Measurements from ENCODE around the gene CA10.

GRCh38 chr17:51610834-51611233 lies 547.7 kb downstream of the CA10 start:
- no peak for TF ChIP-seq ZFP3 (CRISPR knock-in tag; IDR thresholded peaks at IDR 0.05)
- TF ChIP-seq BACH2 (CRISPR knock-in tag; IDR thresholded peaks at IDR 0.05; ENCODE audit: borderline replicate concordance), result no peak
- TF ChIP-seq ZNF70 (CRISPR knock-in tag; IDR thresholded peaks at IDR 0.05), result no peak
- no peak for TF ChIP-seq PATZ1 (CRISPR knock-in tag; IDR thresholded peaks at IDR 0.05; ENCODE audit: borderline replicate concordance)
- no peak for TF ChIP-seq POU6F1 (CRISPR knock-in tag; IDR thresholded peaks at IDR 0.05; ENCODE audit: borderline replicate concordance, low read depth)
- TF ChIP-seq RARB (CRISPR knock-in tag; IDR thresholded peaks at IDR 0.05), result no peak
- no peak for TF ChIP-seq ZNF8 (CRISPR knock-in tag; IDR thresholded peaks at IDR 0.05)
- no peak for TF ChIP-seq ZFP30 (CRISPR knock-in tag; IDR thresholded peaks at IDR 0.05)
